SJCRH30 (cell line): Measurements from ENCODE around the gene KISS1R. TPM values are rescaled to one million over a fixed set of nuclear protein-coding genes. Genes with fewer than 3 reads are reported as not detected.
"Not testable (repeated sequence)": the region's sequence is repeated elsewhere in the genome, so short reads cannot be mapped to it uniquely, and the experiment has no call there.

Source experiments
- DNase-seq, 2 experiments: peaks; one replicate each; pipeline ENCODE4 v3.0.0-alpha.2; 2015 to 2020
- H3K27ac ChIP-seq: fragments of 250-450 bp; sonication (Bioruptor Pico); 2 replicates; pipeline ENCODE4 v1.5.1; 2020; ENCODE audit warnings: mild to moderate bottlenecking, moderate library complexity
- H3K27me3 ChIP-seq: fragments of 250-450 bp; sonication (Bioruptor Pico); 2 replicates; pipeline ENCODE4 v1.5.1; 2020; ENCODE audit warnings: mild to moderate bottlenecking, moderate library complexity
- H3K36me3 ChIP-seq: fragments of 250-450 bp; sonication (Bioruptor Pico); 2 replicates; pipeline ENCODE4 v1.5.1; 2020; ENCODE audit warnings: mild to moderate bottlenecking, moderate library complexity
- H3K4me1 ChIP-seq: fragments of 250-450 bp; sonication (Bioruptor Pico); 2 replicates; pipeline ENCODE4 v1.5.1; 2020; ENCODE audit warnings: mild to moderate bottlenecking, moderate library complexity
- H3K4me3 ChIP-seq: fragments of 250-450 bp; sonication (Bioruptor Pico); 2 replicates; pipeline ENCODE4 v1.5.1; 2020; ENCODE audit warnings: mild to moderate bottlenecking, moderate library complexity
- H3K9me3 ChIP-seq: fragments of 250-450 bp; sonication (Bioruptor Pico); replicated peaks from 2 replicates; pipeline ENCODE4 v1.5.1; 2020; ENCODE audit warnings: mild to moderate bottlenecking, moderate library complexity
- total RNA-seq: library from RNA; depleted of rRNA; stranded (reverse); fragments of >200 nt; shearing (Covaris generic); gene quantifications from 2 replicates; pipeline ENCODE4 v1.2.3, GENCODE V29; 2014

The KISS1R gene
- total RNA-seq, 1 experiment from 2014 or later, result 0.08 TPM

GRCh38 chr19:953445-954271 lies 36.5 kb downstream of the KISS1R start:
- Histone ChIP-seq H3K27me3 (no peaks in the 10 kb centered on the region), H3K4me1 (no peaks in the 10 kb centered on the region), H3K36me3 (no peaks in the 10 kb centered on the region), H3K4me3 (no peak overlapping the region), H3K9me3 (no peaks in the 10 kb centered on the region), H3K27ac (no peak overlapping the region)
- DNase-seq, result no peak

GRCh38 chr19:954272-954671 lies 37.1 kb downstream of the KISS1R start:
- Histone ChIP-seq H3K27ac (no peak overlapping the region), H3K36me3 (no peaks in the 10 kb centered on the region), H3K9me3 (no peaks in the 10 kb centered on the region), H3K4me1 (no peaks in the 10 kb centered on the region), H3K27me3 (no peaks in the 10 kb centered on the region), H3K4me3 (no peak overlapping the region)
- no peak for DNase-seq

- no peaks in the 10 kb centered on the region for H3K9me3 ChIP-seq
- H3K4me1 ChIP-seq, result no peaks in the 10 kb centered on the region
- DNase-seq, result no peak
- H3K27me3 ChIP-seq, result no peaks in the 10 kb centered on the region
- H3K4me3 ChIP-seq, result no peak overlapping the region
- peaks cover 1% of the 10 kb centered on the region for H3K36me3 ChIP-seq
- no peak overlapping the region for H3K27ac ChIP-seq
Observed at GRCh38 chr19:954672-955494, 37.8 kb downstream of the KISS1R start.

- Histone ChIP-seq H3K36me3 (peaks cover 9% of the 10 kb centered on the region), H3K4me1 (no peaks in the 10 kb centered on the region), H3K27me3 (no peaks in the 10 kb centered on the region), H3K4me3 (no peak overlapping the region), H3K9me3 (no peaks in the 10 kb centered on the region), H3K27ac (no peak overlapping the region)
- no peak for DNase-seq
Observed at GRCh38 chr19:955803-956765, 39.0 kb downstream of the KISS1R start.

- Histone ChIP-seq H3K9me3 (no peaks in the 10 kb centered on the region), H3K36me3 (peaks cover 9% of the 10 kb centered on the region), H3K27me3 (no peaks in the 10 kb centered on the region), H3K4me1 (no peaks in the 10 kb centered on the region), H3K4me3 (no peak overlapping the region), H3K27ac (no peak overlapping the region)
- DNase-seq, result no peak
Observed at GRCh38 chr19:956766-957440, 39.8 kb downstream of the KISS1R start.

- H3K9me3 ChIP-seq, H3K27me3 ChIP-seq, H3K4me3 ChIP-seq, H3K4me1 ChIP-seq, H3K27ac ChIP-seq, H3K36me3 ChIP-seq, DNase-seq: not testable (repeated sequence)
Observed at GRCh38 chr19:957578-957977, 40.4 kb downstream of the KISS1R start.

- no peaks in the 10 kb centered on the region for H3K27me3 ChIP-seq
- peaks cover 9% of the 10 kb centered on the region for H3K36me3 ChIP-seq
- H3K27ac ChIP-seq, result no peak overlapping the region
- H3K4me1 ChIP-seq, result peaks cover 14% of the 10 kb centered on the region
- H3K4me3 ChIP-seq, result no peak overlapping the region
- no peaks in the 10 kb centered on the region for H3K9me3 ChIP-seq
- DNase-seq, result no peak
Observed at GRCh38 chr19:958967-959855, 42.1 kb downstream of the KISS1R start.

- Histone ChIP-seq H3K27ac (no peak overlapping the region), H3K9me3 (no peaks in the 10 kb centered on the region), H3K36me3 (peaks cover 16% of the 10 kb centered on the region), H3K4me1 (peaks cover 16% of the 10 kb centered on the region), H3K27me3 (no peaks in the 10 kb centered on the region), H3K4me3 (no peak overlapping the region)
- no peak for DNase-seq
Observed at GRCh38 chr19:960020-960419, 42.9 kb downstream of the KISS1R start.

- H3K4me1 ChIP-seq, result peaks cover 16% of the 10 kb centered on the region
- H3K9me3 ChIP-seq, result no peaks in the 10 kb centered on the region
- H3K27me3 ChIP-seq, result no peaks in the 10 kb centered on the region
- no peak for DNase-seq
- H3K36me3 ChIP-seq, result peaks cover 22% of the 10 kb centered on the region
- H3K4me3 ChIP-seq, result no peak overlapping the region
- no peak overlapping the region for H3K27ac ChIP-seq
Observed at GRCh38 chr19:960601-960938, 43.4 kb downstream of the KISS1R start.

GRCh38 chr19:961866-962620 lies 44.9 kb downstream of the KISS1R start:
- no peak overlapping the region for H3K4me3 ChIP-seq
- H3K9me3 ChIP-seq, result no peaks in the 10 kb centered on the region
- no peak overlapping the region for H3K27ac ChIP-seq
- H3K4me1 ChIP-seq, result peaks cover 19% of the 10 kb centered on the region
- H3K36me3 ChIP-seq, result peaks cover 29% of the 10 kb centered on the region
- H3K27me3 ChIP-seq, result no peaks in the 10 kb centered on the region
- peak; percentile 27 to 34 for DNase-seq

- no peaks in the 10 kb centered on the region for H3K27me3 ChIP-seq
- H3K36me3 ChIP-seq, result peaks cover 37% of the 10 kb centered on the region
- peaks cover 19% of the 10 kb centered on the region for H3K4me1 ChIP-seq
- peak overlapping the region; percentile 96 for H3K27ac ChIP-seq
- H3K4me3 ChIP-seq, result no peak overlapping the region
- no peak for DNase-seq
- no peaks in the 10 kb centered on the region for H3K9me3 ChIP-seq
Observed at GRCh38 chr19:962683-963400, 45.7 kb downstream of the KISS1R start.

GRCh38 chr19:963486-963951 lies 46.4 kb downstream of the KISS1R start:
- DNase-seq, result peak; percentile 94 to 95
- Histone ChIP-seq H3K27ac (peak overlapping the region; percentile 96), H3K36me3 (peaks cover 42% of the 10 kb centered on the region), H3K9me3 (no peaks in the 10 kb centered on the region), H3K27me3 (no peaks in the 10 kb centered on the region), H3K4me3 (no peak overlapping the region), H3K4me1 (peaks cover 19% of the 10 kb centered on the region)
